Measurements from ENCODE around the gene TNS1. TPM values are rescaled to one million over a fixed set of nuclear protein-coding genes. Genes with fewer than 3 reads are reported as not detected.

Gene TNS1
- total and polyA plus RNA-seq, 9 of the 15 experiments (the other 6 are each of a cell fraction or from before 2014, with no cell fraction given), result 0.13 to 2.7 (median 0.77) TPM

- no peak for TF ChIP-seq CTCFL (IDR thresholded peaks at IDR 0.05; ENCODE audit: borderline replicate concordance, insufficient read depth, low read depth, low read length, poor library complexity, severe bottlenecking)
Measured at GRCh38 chr2:218021536-218022071, 18.8 kb upstream of the TNS1 start (continued).

DNA sequence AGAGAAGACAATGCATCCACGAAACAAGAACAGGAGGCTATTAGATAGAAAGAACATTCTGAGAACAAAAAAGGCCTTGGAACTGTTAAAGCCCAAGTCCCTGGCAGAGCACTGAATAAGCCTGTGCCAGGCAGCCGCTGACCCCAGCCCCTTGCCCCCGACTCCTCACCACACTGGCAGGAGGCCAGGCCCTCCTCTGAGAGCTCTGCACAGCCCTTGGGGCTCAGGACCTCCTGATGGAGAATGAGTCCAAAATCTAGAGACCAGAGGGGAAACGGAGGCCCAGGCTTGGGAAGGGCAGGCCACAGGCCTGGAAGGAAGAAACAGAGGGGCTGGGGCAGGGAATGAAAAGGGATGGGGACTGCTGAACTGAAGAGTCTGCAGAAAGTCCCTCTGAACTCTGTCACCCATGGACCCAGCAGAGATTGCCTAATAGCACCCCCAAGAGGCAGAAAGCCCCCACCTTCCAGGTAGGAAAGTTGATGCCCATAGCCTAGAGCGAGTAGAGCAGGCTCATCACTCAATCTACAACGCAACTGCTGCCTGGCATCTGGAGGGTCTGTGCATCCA, 18.3 kb upstream of the TNS1 start:
- Histone ChIP-seq H3K27ac (ENCODE audit: extremely low read depth, low read depth, low read length) (no peak overlapping the region), H3K4me3 (no peak overlapping the region), H3K79me2 (ENCODE audit: control insufficient read depth, insufficient read depth, low read length) (no peaks in the 10 kb centered on the region), H3K4me2 (ENCODE audit: insufficient read depth, low read length) (no peak overlapping the region), H3K4me1 (replicated peaks in 1 of 2; ENCODE audit: control insufficient read depth in 2 of 2, insufficient read depth in 2 of 2, low read length in 2 of 2) (no peaks in the 10 kb centered on the region), H3K9ac (ENCODE audit: insufficient read depth in 1 of 2, low read depth in 2 of 2, low read length in 2 of 2) (no peak overlapping the region), H2AFZ (ENCODE audit: low read depth, low read length) (no peak overlapping the region), H3K9me3 (replicated peaks; ENCODE audit: control insufficient read depth, insufficient read depth, low read depth, low read length) (no peaks in the 10 kb centered on the region), H3K36me3 (ENCODE audit: control insufficient read depth, insufficient read depth, low read length) (no peaks in the 10 kb centered on the region), H4K20me1 (replicated peaks; ENCODE audit: control insufficient read depth, insufficient read depth, low read length) (no peaks in the 10 kb centered on the region), H3K9me1 (ENCODE audit: control insufficient read depth, insufficient read depth, low read length) (no peaks in the 10 kb centered on the region), H3K27me3 (ENCODE audit: control insufficient read depth in 2 of 2, insufficient read depth in 2 of 2, low read length in 2 of 2) (peaks cover 0 to 7% of the 10 kb centered on the region in 2 experiments; a peak in 1 of 5 replicates)
- CTCF ChIA-PET (ENCODE audit: low intra/inter-chr PET ratio), result no interaction called here
- FAIRE-seq, result no peak
- POLR2A ChIA-PET, result interaction anchor here (0.6 kb wide), 1 partner anchor 64 kb away, joined by 3 read pairs; no protein-coding TSS in a partner anchor
- no TSS peak for BruUV-seq (replicated peaks)
- in situ Hi-C loops (cut with MboI), result no loop called here
- DNase-seq (ENCODE audit: extremely low read depth in 1 of 4, low spot score in 3 of 4), result no peak
- intact Hi-C loops (cut with micrococcal nuclease), result no loop called here
- WGBS (ENCODE audit: insufficient coverage, low coverage, missing lambda C conversion rate), result 0% methylated on average over 6 of the region's 6 CpGs
- ATAC-seq, result no peak
- TF ChIP-seq MEIS2 (IDR thresholded peaks at IDR 0.05; ENCODE audit: partially characterized antibody) (no peak), BACH1 (tag; IDR thresholded peaks at IDR 0.05) (no peak), NUFIP1 (IDR thresholded peaks at IDR 0.05; ENCODE audit: partially characterized antibody) (no peak), ZNF133 (CRISPR knock-in tag; IDR thresholded peaks at IDR 0.05) (no peak), COPS2 (conservative IDR thresholded peaks at IDR 0.05) (no peak), CEBPG (CRISPR knock-in tag; IDR thresholded peaks at IDR 0.05) (no peak), CEBPG (tag; conservative IDR thresholded peaks at IDR 0.05 in 1 of 2, IDR thresholded peaks at IDR 0.05 in 1 of 2) (no peak), ATF1 (CRISPR knock-in tag; IDR thresholded peaks at IDR 0.05) (no peak), ATF1 (tag; IDR thresholded peaks at IDR 0.05) (no peak), NR1H2 (CRISPR knock-in tag; IDR thresholded peaks at IDR 0.05) (no peak), PPARD (CRISPR knock-in tag; IDR thresholded peaks at IDR 0.05) (no peak), ZKSCAN1 (IDR thresholded peaks at IDR 0.05; ENCODE audit: low read depth, low read length) (no peak), KDM2B (CRISPR knock-in tag; IDR thresholded peaks at IDR 0.05) (no peak)
- TF ChIP-seq, protein P1, sequence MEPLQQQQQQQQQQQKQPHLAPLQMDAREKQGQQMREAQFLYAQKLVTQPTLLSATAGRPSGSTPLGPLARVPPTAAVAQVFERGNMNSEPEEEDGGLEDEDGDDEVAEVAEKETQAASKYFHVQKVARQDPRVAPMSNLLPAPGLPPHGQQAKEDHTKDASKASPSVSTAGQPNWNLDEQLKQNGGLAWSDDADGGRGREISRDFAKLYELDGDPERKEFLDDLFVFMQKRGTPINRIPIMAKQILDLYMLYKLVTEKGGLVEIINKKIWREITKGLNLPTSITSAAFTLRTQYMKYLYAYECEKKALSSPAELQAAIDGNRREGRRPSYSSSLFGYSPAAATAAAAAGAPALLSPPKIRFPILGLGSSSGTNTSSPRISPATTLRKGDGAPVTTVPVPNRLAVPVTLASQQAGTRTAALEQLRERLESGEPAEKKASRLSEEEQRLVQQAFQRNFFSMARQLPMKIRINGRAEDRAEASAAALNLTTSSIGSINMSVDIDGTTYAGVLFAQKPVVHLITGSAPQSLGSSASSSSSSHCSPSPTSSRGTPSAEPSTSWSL (CRISPR knock-in tag; IDR thresholded peaks at IDR 0.05; ENCODE audit: borderline replicate concordance), result no peak
- TF ChIP-seq, protein P2, sequence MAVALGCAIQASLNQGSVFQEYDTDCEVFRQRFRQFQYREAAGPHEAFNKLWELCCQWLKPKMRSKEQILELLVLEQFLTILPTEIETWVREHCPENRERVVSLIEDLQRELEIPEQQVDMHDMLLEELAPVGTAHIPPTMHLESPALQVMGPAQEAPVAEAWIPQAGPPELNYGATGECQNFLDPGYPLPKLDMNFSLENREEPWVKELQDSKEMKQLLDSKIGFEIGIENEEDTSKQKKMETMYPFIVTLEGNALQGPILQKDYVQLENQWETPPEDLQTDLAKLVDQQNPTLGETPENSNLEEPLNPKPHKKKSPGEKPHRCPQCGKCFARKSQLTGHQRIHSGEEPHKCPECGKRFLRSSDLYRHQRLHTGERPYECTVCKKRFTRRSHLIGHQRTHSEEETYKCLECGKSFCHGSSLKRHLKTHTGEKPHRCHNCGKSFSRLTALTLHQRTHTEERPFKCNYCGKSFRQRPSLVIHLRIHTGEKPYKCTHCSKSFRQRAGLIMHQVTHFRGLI (CRISPR knock-in tag; IDR thresholded peaks at IDR 0.05), result no peak

Measured in K562 (cell line).